HepG2 (cell line): ENCODE results near the gene SRRM1. TPM values are rescaled to one million over a fixed set of nuclear protein-coding genes. Genes with fewer than 3 reads are reported as not detected.

Experiments used
- ARNTL ChIP-seq: sonication (generic); formaldehyde crosslinking; IDR thresholded peaks from 2 replicates; pipeline ENCODE4 v1.4.0; 2020; ENCODE audit warnings: mild to moderate bottlenecking, missing genetic modification reagents
- ASH2L ChIP-seq: fragments of 300-600, 200-600 bp; sonication (generic); IDR thresholded peaks from 2 replicates; pipeline ENCODE4 v1.7.0; 2017; ENCODE audit warnings: low read depth, mild to moderate bottlenecking, moderate library complexity, mixed read lengths, low read length; ENCODE audit not compliant: insufficient read length
- EED ChIP-seq: sonication (generic); formaldehyde crosslinking; IDR thresholded peaks from 2 replicates; pipeline ENCODE4 v1.5.0; 2020; ENCODE audit warnings: mild to moderate bottlenecking, missing genetic modification reagents
- HNRNPUL1 ChIP-seq: fragments of 200-400 bp; formaldehyde crosslinking; IDR thresholded peaks from 2 replicates; pipeline ENCODE4 v1.6.1; 2017; ENCODE audit warnings: low read depth, mild to moderate bottlenecking, low read length, moderate library complexity
- IRF2 ChIP-seq: IDR thresholded peaks from 2 replicates; pipeline ENCODE4 v1.6.1; 2018; ENCODE audit warnings: missing genetic modification reagents, missing compliant biosample characterization
- MAFK ChIP-seq, 2 experiments: IDR thresholded peaks in 1 of 2; conservative IDR thresholded peaks in 1 of 2; 2 replicates each; pipeline ENCODE4 v1.6.1; 2011; ENCODE audit warnings: improper control_type of control experiment in 2 of 2, low read length in 2 of 2
- NFKBIZ ChIP-seq: IDR thresholded peaks from 2 replicates; pipeline ENCODE4 v1.6.1; 2018; ENCODE audit warnings: missing genetic modification reagents, missing compliant biosample characterization
- PRMT3 ChIP-seq: sonication (generic); formaldehyde crosslinking; IDR thresholded peaks from 2 replicates; pipeline ENCODE4 v1.8.1; 2022; ENCODE audit warnings: low read depth, mild to moderate bottlenecking, moderate library complexity, missing genetic modification reagents, borderline replicate concordance
- SRF ChIP-seq: IDR thresholded peaks from 2 replicates; pipeline ENCODE4 v1.6.1; 2011; ENCODE audit warnings: mild to moderate bottlenecking, low read depth, low read length, moderate library complexity
- ZFYVE20 ChIP-seq: sonication (generic); formaldehyde crosslinking; IDR thresholded peaks from 2 replicates; pipeline ENCODE4 v1.8.0; 2023; ENCODE audit warnings: low read depth, mild to moderate bottlenecking, moderate library complexity, missing genetic modification reagents, borderline replicate concordance
- ZMAT3 ChIP-seq: sonication (generic); formaldehyde crosslinking; conservative IDR thresholded peaks from 2 replicates; pipeline ENCODE4 v1.7.0; 2021; ENCODE audit warnings: missing genetic modification reagents
- ZNF263 ChIP-seq: sonication (generic); formaldehyde crosslinking; IDR thresholded peaks from 2 replicates; pipeline ENCODE4 v1.4.0; 2020; ENCODE audit warnings: missing genetic modification reagents
- ZNF282 ChIP-seq: fragments of 450-650 bp; IDR thresholded peaks from 2 replicates; pipeline ENCODE4 v1.6.1; 2018; ENCODE audit not compliant: partially characterized antibody
- ZNF577 ChIP-seq: sonication (generic); formaldehyde crosslinking; IDR thresholded peaks from 2 replicates; pipeline ENCODE4 v1.4.0; 2020; ENCODE audit warnings: mild to moderate bottlenecking, low read depth, missing genetic modification reagents, borderline replicate concordance
- ZSCAN25 ChIP-seq: sonication (generic); formaldehyde crosslinking; IDR thresholded peaks from 2 replicates; pipeline ENCODE4 v1.8.0; 2022; ENCODE audit warnings: mild to moderate bottlenecking, missing genetic modification reagents
- polyA plus RNA-seq, 8 experiments: library from polyadenylated mRNA; depleted of rRNA in 3 of 8; stranded (reverse) in 7 of 8; unstranded in 1 of 8; fragments of >200 nt; fragmentation: Illumina TruSeq in 4 of 8; extraction: Trizol in 4 of 8; gene quantifications; 2 replicates each; pipeline versions ENCODE4 v1.2.1 to v1.2.3, GENCODE V29; 2011 to 2016; ENCODE audit warnings: low read depth in 4 of 8, missing spikeins in 1 of 8, mixed read lengths in 1 of 8; ENCODE audit not compliant: insufficient read depth in 1 of 8
- total RNA-seq, 5 experiments: library from RNA; depleted of rRNA; stranded (reverse); fragments of >200 nt; fragmentation: Illumina TruSeq; extraction: Trizol; gene quantifications; 2 replicates each; pipeline ENCODE4 v1.2.3, GENCODE V29; 2016; ENCODE audit warnings: low read depth in 1 of 5
- TF ChIP-seq, protein P1 (sequence below): IDR thresholded peaks from 2 replicates; pipeline ENCODE4 v1.6.1; 2016; ENCODE audit warnings: low read depth, control low read depth
- TF ChIP-seq, protein P2 (sequence below): sonication (generic); formaldehyde crosslinking; IDR thresholded peaks from 2 replicates; pipeline ENCODE4 v1.4.0; 2020; ENCODE audit warnings: missing genetic modification reagents
- TF ChIP-seq, protein P3 (sequence below): sonication (generic); formaldehyde crosslinking; conservative IDR thresholded peaks from 2 replicates; pipeline ENCODE4 v1.4.0; 2020; ENCODE audit warnings: missing genetic modification reagents
- TF ChIP-seq, protein P4 (sequence below): sonication (generic); formaldehyde crosslinking; IDR thresholded peaks from 2 replicates; pipeline ENCODE4 v1.4.0; 2020; ENCODE audit warnings: mild to moderate bottlenecking, low read depth, missing genetic modification reagents
- TF ChIP-seq, protein P5 (sequence below): sonication (generic); formaldehyde crosslinking; IDR thresholded peaks from 2 replicates; pipeline ENCODE4 v1.5.0; 2020; ENCODE audit warnings: missing genetic modification reagents

SRRM1 gene
- total and polyA plus RNA-seq, 2 of the 13 experiments (the other 11 are each of a cell fraction or from before 2014, with no cell fraction given), result 31.6 to 44.5 TPM

DNA sequence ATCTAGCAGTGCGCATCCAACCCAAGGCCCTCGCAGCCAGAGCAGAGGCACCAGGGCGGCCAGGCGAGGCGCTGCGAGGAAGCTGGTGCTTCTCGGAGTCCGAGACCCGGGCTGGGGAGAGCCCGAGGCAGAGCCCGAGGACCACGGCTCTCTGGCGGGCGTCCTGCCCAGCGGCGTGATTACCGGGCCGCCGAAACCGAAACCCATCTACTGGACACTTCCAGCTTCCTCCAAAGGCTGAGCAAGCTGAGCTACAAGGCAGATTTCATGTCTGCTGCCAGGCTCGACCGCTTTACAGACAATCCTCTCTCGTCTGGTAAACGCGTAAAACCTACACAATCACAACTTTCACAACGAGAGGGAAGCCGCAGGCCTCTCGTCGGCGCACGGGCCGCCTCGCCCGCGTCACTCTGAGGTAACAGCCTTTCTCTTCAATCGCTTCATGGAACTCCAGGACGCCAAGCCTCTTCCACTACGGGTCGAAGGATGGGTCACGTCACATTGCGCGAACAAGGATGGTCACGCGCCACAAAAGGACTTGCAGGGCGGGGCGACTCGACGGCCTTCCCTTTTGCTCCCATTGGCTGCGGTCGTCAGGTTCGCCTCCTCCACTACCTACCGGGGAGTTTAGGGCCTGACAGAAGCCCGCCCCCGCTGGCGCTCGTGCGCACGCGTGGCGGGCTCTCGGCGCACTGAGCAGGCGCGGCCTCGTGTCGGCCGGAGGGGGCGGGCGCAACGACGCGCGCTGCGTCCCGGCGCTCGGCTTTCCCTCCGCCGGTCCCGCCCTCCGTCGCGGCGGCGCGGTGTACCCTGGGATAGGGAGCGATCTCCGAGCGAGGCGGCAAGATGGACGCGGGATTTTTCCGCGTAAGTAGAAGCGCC, at the start of gene SRRM1 (continued):
- TF ChIP-seq ZMAT3 (CRISPR knock-in tag) (peak; percentile 64; the same call in 1 of the 2 replicates), HNRNPUL1 (no peak), IRF2 (peak; percentile 88), ZNF263 (CRISPR knock-in tag) (no peak), MAFK (conservative IDR thresholded peaks at IDR 0.05 in 1 of 2, IDR thresholded peaks at IDR 0.05 in 1 of 2; ENCODE audit: low read length in 2 of 2) (no peak), ZSCAN25 (0 out of 2 replicates have a peak, but pooled peaks have one; percentile 54), ZNF282 (no peak), NFKBIZ (CRISPR knock-in tag) (0 out of 2 replicates have a peak, but pooled peaks have one; percentile 36), EED (CRISPR knock-in tag) (no peak), SRF (peak; percentile 95), ASH2L (no peak), ZNF577 (CRISPR knock-in tag) (no peak), PRMT3 (CRISPR knock-in tag) (no peak), ZFYVE20 (CRISPR knock-in tag) (peak; percentile 76; the same call in 1 of the 2 replicates), ARNTL (CRISPR knock-in tag) (peak; percentile 91)
- TF ChIP-seq, protein P1, sequence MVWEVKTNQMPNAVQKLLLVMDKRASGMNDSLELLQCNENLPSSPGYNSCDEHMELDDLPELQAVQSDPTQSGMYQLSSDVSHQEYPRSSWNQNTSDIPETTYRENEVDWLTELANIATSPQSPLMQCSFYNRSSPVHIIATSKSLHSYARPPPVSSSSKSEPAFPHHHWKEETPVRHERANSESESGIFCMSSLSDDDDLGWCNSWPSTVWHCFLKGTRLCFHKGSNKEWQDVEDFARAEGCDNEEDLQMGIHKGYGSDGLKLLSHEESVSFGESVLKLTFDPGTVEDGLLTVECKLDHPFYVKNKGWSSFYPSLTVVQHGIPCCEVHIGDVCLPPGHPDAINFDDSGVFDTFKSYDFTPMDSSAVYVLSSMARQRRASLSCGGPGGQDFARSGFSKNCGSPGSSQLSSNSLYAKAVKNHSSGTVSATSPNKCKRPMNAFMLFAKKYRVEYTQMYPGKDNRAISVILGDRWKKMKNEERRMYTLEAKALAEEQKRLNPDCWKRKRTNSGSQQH, result peak; percentile 88
- TF ChIP-seq, protein P2, sequence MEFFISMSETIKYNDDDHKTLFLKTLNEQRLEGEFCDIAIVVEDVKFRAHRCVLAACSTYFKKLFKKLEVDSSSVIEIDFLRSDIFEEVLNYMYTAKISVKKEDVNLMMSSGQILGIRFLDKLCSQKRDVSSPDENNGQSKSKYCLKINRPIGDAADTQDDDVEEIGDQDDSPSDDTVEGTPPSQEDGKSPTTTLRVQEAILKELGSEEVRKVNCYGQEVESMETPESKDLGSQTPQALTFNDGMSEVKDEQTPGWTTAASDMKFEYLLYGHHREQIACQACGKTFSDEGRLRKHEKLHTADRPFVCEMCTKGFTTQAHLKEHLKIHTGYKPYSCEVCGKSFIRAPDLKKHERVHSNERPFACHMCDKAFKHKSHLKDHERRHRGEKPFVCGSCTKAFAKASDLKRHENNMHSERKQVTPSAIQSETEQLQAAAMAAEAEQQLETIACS (CRISPR knock-in tag), result peak; percentile 35; the same call in 1 of the 2 replicates
- TF ChIP-seq, protein P3, sequence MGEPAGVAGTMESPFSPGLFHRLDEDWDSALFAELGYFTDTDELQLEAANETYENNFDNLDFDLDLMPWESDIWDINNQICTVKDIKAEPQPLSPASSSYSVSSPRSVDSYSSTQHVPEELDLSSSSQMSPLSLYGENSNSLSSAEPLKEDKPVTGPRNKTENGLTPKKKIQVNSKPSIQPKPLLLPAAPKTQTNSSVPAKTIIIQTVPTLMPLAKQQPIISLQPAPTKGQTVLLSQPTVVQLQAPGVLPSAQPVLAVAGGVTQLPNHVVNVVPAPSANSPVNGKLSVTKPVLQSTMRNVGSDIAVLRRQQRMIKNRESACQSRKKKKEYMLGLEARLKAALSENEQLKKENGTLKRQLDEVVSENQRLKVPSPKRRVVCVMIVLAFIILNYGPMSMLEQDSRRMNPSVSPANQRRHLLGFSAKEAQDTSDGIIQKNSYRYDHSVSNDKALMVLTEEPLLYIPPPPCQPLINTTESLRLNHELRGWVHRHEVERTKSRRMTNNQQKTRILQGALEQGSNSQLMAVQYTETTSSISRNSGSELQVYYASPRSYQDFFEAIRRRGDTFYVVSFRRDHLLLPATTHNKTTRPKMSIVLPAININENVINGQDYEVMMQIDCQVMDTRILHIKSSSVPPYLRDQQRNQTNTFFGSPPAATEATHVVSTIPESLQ (CRISPR knock-in tag), result no peak
- TF ChIP-seq, protein P4, sequence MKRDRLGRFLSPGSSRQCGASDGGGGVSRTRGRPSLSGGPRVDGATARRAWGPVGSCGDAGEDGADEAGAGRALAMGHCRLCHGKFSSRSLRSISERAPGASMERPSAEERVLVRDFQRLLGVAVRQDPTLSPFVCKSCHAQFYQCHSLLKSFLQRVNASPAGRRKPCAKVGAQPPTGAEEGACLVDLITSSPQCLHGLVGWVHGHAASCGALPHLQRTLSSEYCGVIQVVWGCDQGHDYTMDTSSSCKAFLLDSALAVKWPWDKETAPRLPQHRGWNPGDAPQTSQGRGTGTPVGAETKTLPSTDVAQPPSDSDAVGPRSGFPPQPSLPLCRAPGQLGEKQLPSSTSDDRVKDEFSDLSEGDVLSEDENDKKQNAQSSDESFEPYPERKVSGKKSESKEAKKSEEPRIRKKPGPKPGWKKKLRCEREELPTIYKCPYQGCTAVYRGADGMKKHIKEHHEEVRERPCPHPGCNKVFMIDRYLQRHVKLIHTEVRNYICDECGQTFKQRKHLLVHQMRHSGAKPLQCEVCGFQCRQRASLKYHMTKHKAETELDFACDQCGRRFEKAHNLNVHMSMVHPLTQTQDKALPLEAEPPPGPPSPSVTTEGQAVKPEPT (CRISPR knock-in tag), result peak; percentile 64; the same call in 1 of the 2 replicates
- TF ChIP-seq, protein P5, sequence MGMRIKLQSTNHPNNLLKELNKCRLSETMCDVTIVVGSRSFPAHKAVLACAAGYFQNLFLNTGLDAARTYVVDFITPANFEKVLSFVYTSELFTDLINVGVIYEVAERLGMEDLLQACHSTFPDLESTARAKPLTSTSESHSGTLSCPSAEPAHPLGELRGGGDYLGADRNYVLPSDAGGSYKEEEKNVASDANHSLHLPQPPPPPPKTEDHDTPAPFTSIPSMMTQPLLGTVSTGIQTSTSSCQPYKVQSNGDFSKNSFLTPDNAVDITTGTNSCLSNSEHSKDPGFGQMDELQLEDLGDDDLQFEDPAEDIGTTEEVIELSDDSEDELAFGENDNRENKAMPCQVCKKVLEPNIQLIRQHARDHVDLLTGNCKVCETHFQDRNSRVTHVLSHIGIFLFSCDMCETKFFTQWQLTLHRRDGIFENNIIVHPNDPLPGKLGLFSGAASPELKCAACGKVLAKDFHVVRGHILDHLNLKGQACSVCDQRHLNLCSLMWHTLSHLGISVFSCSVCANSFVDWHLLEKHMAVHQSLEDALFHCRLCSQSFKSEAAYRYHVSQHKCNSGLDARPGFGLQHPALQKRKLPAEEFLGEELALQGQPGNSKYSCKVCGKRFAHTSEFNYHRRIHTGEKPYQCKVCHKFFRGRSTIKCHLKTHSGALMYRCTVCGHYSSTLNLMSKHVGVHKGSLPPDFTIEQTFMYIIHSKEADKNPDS (CRISPR knock-in tag), result no peak
